NAMALWA (cell line): Measurements from ENCODE around the gene LRRC7.
A peak's percentile ranks its signal among the peaks of the same experiment; 100 is the strongest.

Experiments
- DNase-seq: peaks from one replicate; pipeline ENCODE4 v3.0.0-alpha.2; 2015; ENCODE audit warnings: low spot score

Gene LRRC7

GRCh38 chr1:69776555-69776954 is 208.8 kb downstream of the LRRC7 start:
- no peak for DNase-seq

GRCh38 chr1:69777423-69777822 is 209.7 kb downstream of the LRRC7 start:
- no peak for DNase-seq

GRCh38 chr1:69777971-69778370 is 210.2 kb downstream of the LRRC7 start:
- DNase-seq = no peak

- peak; percentile 22 for DNase-seq
Measured at GRCh38 chr1:69787151-69787550, 219.4 kb downstream of the LRRC7 start.

GRCh38 chr1:69791311-69791710 is 223.6 kb downstream of the LRRC7 start:
- DNase-seq = no peak

- no peak for DNase-seq
Measured at GRCh38 chr1:69794831-69795230, 227.1 kb downstream of the LRRC7 start.

GRCh38 chr1:69814926-69815325 is 247.2 kb downstream of the LRRC7 start:
- no peak for DNase-seq

GRCh38 chr1:69824932-69825331 is 257.2 kb downstream of the LRRC7 start:
- DNase-seq = no peak

- DNase-seq = no peak
Measured at GRCh38 chr1:69827732-69828131, 260.0 kb downstream of the LRRC7 start.

GRCh38 chr1:69833536-69833935 is 265.8 kb downstream of the LRRC7 start:
- no peak for DNase-seq

GRCh38 chr1:69834336-69834735 is 266.6 kb downstream of the LRRC7 start:
- DNase-seq = no peak

GRCh38 chr1:69835955-69836354 is 268.2 kb downstream of the LRRC7 start:
- no peak for DNase-seq

GRCh38 chr1:69836971-69837636 is 269.4 kb downstream of the LRRC7 start:
- DNase-seq = no peak

GRCh38 chr1:69842326-69842725 is 274.6 kb downstream of the LRRC7 start:
- DNase-seq = no peak

- no peak for DNase-seq
Measured at GRCh38 chr1:69845655-69846054, 277.9 kb downstream of the LRRC7 start.

- no peak for DNase-seq
Measured at GRCh38 chr1:69846267-69846666, 278.5 kb downstream of the LRRC7 start.

GRCh38 chr1:69847670-69848069 is 279.9 kb downstream of the LRRC7 start:
- no peak for DNase-seq

- DNase-seq = no peak
Measured at GRCh38 chr1:69852151-69852550, 284.4 kb downstream of the LRRC7 start.

GRCh38 chr1:69852706-69853105 is 285.0 kb downstream of the LRRC7 start:
- no peak for DNase-seq

- DNase-seq = no peak
Measured at GRCh38 chr1:69858534-69858933, 290.8 kb downstream of the LRRC7 start.

- DNase-seq = no peak
Measured at GRCh38 chr1:69861641-69862040, 293.9 kb downstream of the LRRC7 start.

- no peak for DNase-seq
Measured at GRCh38 chr1:69862906-69863305, 295.2 kb downstream of the LRRC7 start.

- DNase-seq = no peak
Measured at GRCh38 chr1:69863704-69864103, 296.0 kb downstream of the LRRC7 start.

- DNase-seq = no peak
Measured at GRCh38 chr1:69871412-69871811, 303.7 kb downstream of the LRRC7 start.

- no peak for DNase-seq
Measured at GRCh38 chr1:69878338-69878737, 310.6 kb downstream of the LRRC7 start.
